Type B pancreatic cell (in vitro differentiated cells): ENCODE results near the gene RHAG. TPM values are rescaled to one million over a fixed set of nuclear protein-coding genes. Genes with fewer than 3 reads are reported as not detected.

Source experiments
- DNase-seq: peaks from one replicate; pipeline ENCODE4 v3.0.0; 2021; ENCODE audit warnings: mixed read lengths; ENCODE audit not compliant: unreplicated experiment; ENCODE audit errors: extremely low spot score
- H3K27ac Mint-ChIP-seq: 2 replicates; pipeline ENCODE4 v1.8.0; 2021; ENCODE audit warnings: mild to moderate bottlenecking, mixed read lengths
- H3K27me3 Mint-ChIP-seq: 2 replicates; pipeline ENCODE4 v1.8.0; 2021; ENCODE audit warnings: mixed read lengths
- H3K36me3 Mint-ChIP-seq: 2 replicates; pipeline ENCODE4 v1.8.0; 2021; ENCODE audit warnings: mixed read lengths
- H3K4me1 Mint-ChIP-seq: one replicate; pipeline ENCODE4 v1.8.0; 2021; ENCODE audit warnings: mixed read lengths; ENCODE audit not compliant: unreplicated experiment
- H3K4me3 Mint-ChIP-seq: 2 replicates; pipeline ENCODE4 v1.8.0; 2021; ENCODE audit warnings: mild to moderate bottlenecking, mixed read lengths
- H3K9me3 Mint-ChIP-seq: 2 replicates; pipeline ENCODE4 v1.8.0; 2021; ENCODE audit warnings: mixed read lengths
- CTCF ChIP-seq: fragments of 200-600 bp; sonication (generic); conservative IDR thresholded peaks from 2 replicates; pipeline ENCODE4 v1.5.0; 2021; ENCODE audit warnings: antibody characterized with exemption, mild to moderate bottlenecking
- long read RNA-seq: library from polyadenylated mRNA; unstranded; transcript quantifications from one replicate; pipeline ENCODE4 v2.0.0, GENCODE V29; 2020
- total RNA-seq: library from RNA; stranded (reverse); gene quantifications from 2 replicates; pipeline ENCODE4 v1.2.1, GENCODE V29; 2021; ENCODE audit warnings: low replicate concordance

Gene RHAG
- total RNA-seq, result not detected in 2 replicates
- long read RNA-seq, result 0 reads

GRCh38 chr6:49636713-49637349, at the start of gene RHAG:
Gene RHAG, minus strand, starts transcription at chr6:49636839. Its CDS starts 27 bp downstream, at chr6:49636812.
- no peaks in the 10 kb centered on the region for H3K9me3 Mint-ChIP-seq

GRCh38 chr6:49676671-49677281, 40.1 kb upstream of the RHAG start:
- Mint-ChIP-seq H3K4me1 (no peaks in the 10 kb centered on the region), H3K9me3 (no peaks in the 10 kb centered on the region), H3K27me3 (no peaks in the 10 kb centered on the region), H3K4me3 (no peak overlapping the region), H3K27ac (no peak overlapping the region), H3K36me3 (no peaks in the 10 kb centered on the region)
- DNase-seq, result no peak
- no peak for TF ChIP-seq CTCF

More at GRCh38 chr6:49636713-49637349, at the start of gene RHAG:
- Mint-ChIP-seq H3K27me3 (no peaks in the 10 kb centered on the region), H3K36me3 (no peaks in the 10 kb centered on the region), H3K4me3 (no peak within 1 kb of the TSS), H3K4me1 (no peaks in the 10 kb centered on the region), H3K27ac (no peak within 1 kb of the TSS)
- TF ChIP-seq CTCF, result no peak
- no peak for DNase-seq

- no peaks in the 10 kb centered on the region for H3K27me3 Mint-ChIP-seq
- no peak for TF ChIP-seq CTCF
- H3K4me3 Mint-ChIP-seq, result no peak overlapping the region
- H3K4me1 Mint-ChIP-seq, result no peaks in the 10 kb centered on the region
- no peaks in the 10 kb centered on the region for H3K9me3 Mint-ChIP-seq
- H3K36me3 Mint-ChIP-seq, result no peaks in the 10 kb centered on the region
- no peak for DNase-seq
- no peak overlapping the region for H3K27ac Mint-ChIP-seq
These were observed 39.2 kb upstream of the RHAG start for GRCh38 chr6:49675816-49676215.

- Mint-ChIP-seq H3K27ac (no peak overlapping the region), H3K4me3 (no peak overlapping the region), H3K4me1 (no peaks in the 10 kb centered on the region), H3K36me3 (no peaks in the 10 kb centered on the region), H3K27me3 (no peaks in the 10 kb centered on the region), H3K9me3 (no peaks in the 10 kb centered on the region)
- DNase-seq, result no peak
- TF ChIP-seq CTCF, result no peak
These were observed 31.5 kb upstream of the RHAG start for GRCh38 chr6:49668083-49668511.

DNA sequence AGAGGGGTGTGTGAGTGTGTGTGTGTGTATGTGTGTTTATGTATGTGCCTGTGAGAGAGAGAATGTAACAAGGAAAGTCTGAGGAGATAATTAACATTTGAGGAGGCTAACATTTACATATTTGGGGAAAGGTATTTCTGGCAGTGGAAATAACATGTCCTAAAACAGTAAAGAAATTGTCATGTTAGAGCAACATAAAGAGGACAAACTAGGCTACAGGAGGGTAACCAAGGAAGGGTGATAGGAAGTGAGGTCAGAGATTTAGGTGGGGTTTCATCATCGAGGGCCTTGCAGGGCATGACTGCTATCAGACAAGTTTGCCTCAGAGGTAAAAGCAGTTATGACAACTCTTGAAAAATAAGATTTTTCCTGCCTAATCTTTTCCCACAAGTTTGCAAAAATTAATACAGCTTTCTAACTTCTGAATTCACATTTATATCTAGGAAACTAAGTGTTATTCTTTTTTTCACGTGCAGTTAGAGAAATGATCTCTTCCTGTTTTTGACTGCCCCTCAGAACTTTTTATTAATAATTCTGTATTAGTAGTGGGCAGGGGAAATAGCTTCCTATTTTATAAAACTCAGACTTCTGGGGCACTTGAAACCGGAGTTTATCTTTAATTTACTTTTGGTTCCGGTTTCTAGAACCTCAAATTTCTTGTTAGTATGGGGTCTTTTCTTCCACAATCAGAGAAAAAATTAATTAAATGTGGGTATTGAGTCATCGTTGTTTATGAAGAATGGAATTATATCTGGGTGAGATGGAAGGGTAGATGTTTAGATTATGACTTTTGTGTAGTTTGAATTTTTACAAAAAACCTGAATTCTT, 30.5 kb upstream of the RHAG start:
- H3K4me3 Mint-ChIP-seq, result no peak overlapping the region
- no peak overlapping the region for H3K27ac Mint-ChIP-seq
- H3K27me3 Mint-ChIP-seq, result no peaks in the 10 kb centered on the region
- no peak for TF ChIP-seq CTCF
- H3K36me3 Mint-ChIP-seq, result no peaks in the 10 kb centered on the region
- no peaks in the 10 kb centered on the region for H3K9me3 Mint-ChIP-seq
- H3K4me1 Mint-ChIP-seq, result no peaks in the 10 kb centered on the region
- no peak for DNase-seq
